H1 (cell line): ENCODE measurements around the gene PMM2.

Experiments
- EZH2 ChIP-seq: fragments of 200-600 bp; sonication (generic); IDR thresholded peaks from 2 replicates; pipeline ENCODE4 v1.7.1; 2012; ENCODE audit warnings: low read depth, mild to moderate bottlenecking, moderate library complexity, low read length, inconsistent platforms; ENCODE audit not compliant: severe bottlenecking
- KDM1A ChIP-seq: fragments of 200-600, 300-600 bp; sonication (generic); IDR thresholded peaks from 2 replicates; pipeline ENCODE4 v1.7.1; 2016; ENCODE audit warnings: mild to moderate bottlenecking, low read length, borderline replicate concordance
- POLR2A ChIP-seq, 2 experiments: IDR thresholded peaks; 1 replicate in 1 of 2; 2 replicates in 1 of 2; pipeline ENCODE4 v1.6.1; 2011; ENCODE audit warnings: low read depth in 2 of 2, low read length in 2 of 2, mild to moderate bottlenecking in 2 of 2; ENCODE audit errors: control extremely low read depth in 1 of 2
- SP1 ChIP-seq: IDR thresholded peaks from 2 replicates; pipeline ENCODE4 v1.6.1; 2011; ENCODE audit warnings: low read depth, low read length
- TF ChIP-seq, protein P1 (sequence below), 3 experiments: IDR thresholded peaks; 1 replicate in 2 of 3; 2 replicates in 1 of 3; pipeline versions ENCODE4 v1.5.1 to v1.6.1; 2011; ENCODE audit warnings: low read length in 3 of 3, mild to moderate bottlenecking in 3 of 3, inconsistent platforms in 2 of 3, low read depth in 1 of 3, moderate library complexity in 1 of 3; ENCODE audit not compliant: insufficient read depth in 1 of 3; ENCODE audit errors: control extremely low read depth in 1 of 3

DNA sequence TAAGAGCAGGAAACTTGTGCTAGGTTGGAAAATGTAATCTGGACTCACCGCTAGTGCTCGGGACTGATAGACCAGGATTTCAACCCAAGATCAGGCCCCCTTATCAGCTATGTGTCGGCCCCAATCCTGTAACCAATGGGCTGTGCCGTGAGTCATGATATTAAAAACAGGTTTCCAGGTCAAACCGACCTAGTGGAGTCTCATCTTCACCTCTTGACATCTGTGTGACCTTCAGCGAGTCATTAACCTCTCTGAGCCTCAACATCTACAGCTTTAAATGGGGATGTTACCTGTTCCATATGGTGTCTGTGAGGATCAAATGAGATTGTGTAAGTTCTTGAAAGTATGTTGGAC, 512 bp downstream of the PMM2 start:
- TF ChIP-seq EZH2 (no peak), POLR2A (IDR thresholded peaks at IDR 0.05; ENCODE audit: control extremely low read depth in 1 of 2, low read depth in 2 of 2, low read length in 2 of 2) (no peak), KDM1A (peak; percentile 66; the same call in 1 of the 2 replicates), SP1 (no peak)
- TF ChIP-seq, protein P1, sequence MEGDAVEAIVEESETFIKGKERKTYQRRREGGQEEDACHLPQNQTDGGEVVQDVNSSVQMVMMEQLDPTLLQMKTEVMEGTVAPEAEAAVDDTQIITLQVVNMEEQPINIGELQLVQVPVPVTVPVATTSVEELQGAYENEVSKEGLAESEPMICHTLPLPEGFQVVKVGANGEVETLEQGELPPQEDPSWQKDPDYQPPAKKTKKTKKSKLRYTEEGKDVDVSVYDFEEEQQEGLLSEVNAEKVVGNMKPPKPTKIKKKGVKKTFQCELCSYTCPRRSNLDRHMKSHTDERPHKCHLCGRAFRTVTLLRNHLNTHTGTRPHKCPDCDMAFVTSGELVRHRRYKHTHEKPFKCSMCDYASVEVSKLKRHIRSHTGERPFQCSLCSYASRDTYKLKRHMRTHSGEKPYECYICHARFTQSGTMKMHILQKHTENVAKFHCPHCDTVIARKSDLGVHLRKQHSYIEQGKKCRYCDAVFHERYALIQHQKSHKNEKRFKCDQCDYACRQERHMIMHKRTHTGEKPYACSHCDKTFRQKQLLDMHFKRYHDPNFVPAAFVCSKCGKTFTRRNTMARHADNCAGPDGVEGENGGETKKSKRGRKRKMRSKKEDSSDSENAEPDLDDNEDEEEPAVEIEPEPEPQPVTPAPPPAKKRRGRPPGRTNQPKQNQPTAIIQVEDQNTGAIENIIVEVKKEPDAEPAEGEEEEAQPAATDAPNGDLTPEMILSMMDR (IDR thresholded peaks at IDR 0.05; ENCODE audit: control extremely low read depth in 1 of 3, insufficient read depth in 1 of 3, low read depth in 1 of 3, low read length in 3 of 3): no peak
